Sigmoid colon (tissue), 7 donors: Measurements from ENCODE around the gene FRY. TPM values are rescaled to one million over a fixed set of nuclear protein-coding genes. Genes with fewer than 3 reads are reported as not detected.
A peak's percentile ranks its signal among the peaks of the same experiment; 100 is the strongest.

Experiments
- DNase-seq: peaks from one replicate; pipeline ENCODE4 v3.0.0-alpha.2; 2019
- H3K27ac ChIP-seq, 4 donors: fragments of 200-600 bp; sonication (generic); one replicate each; pipeline ENCODE4 v1.5.1; 2016 to 2019; ENCODE audit warnings: mild to moderate bottlenecking in 1 of 4
- H3K27me3 ChIP-seq, 3 donors: fragments of 200-600 bp; sonication (generic); one replicate each; pipeline ENCODE4 v1.5.1; 2019; ENCODE audit warnings: mild to moderate bottlenecking in 1 of 3
- H3K36me3 ChIP-seq, 4 donors: fragments of 200-600 bp; sonication (generic); one replicate each; pipeline ENCODE4 v1.5.1; 2016 to 2019
- H3K4me1 ChIP-seq, 4 donors: fragments of 200-600 bp; sonication (generic); one replicate each; pipeline ENCODE4 v1.5.1; 2017 to 2019
- H3K4me3 ChIP-seq, 4 donors: fragments of 200-600 bp; sonication (generic); one replicate each; pipeline ENCODE4 v1.5.1; 2017 to 2019; ENCODE audit warnings: mild to moderate bottlenecking in 2 of 4, moderate library complexity in 1 of 4
- H3K9me3 ChIP-seq, 4 donors: fragments of 200-600 bp in 3 of 4; sonication (generic) in 3 of 4; one replicate each; pipeline versions ENCODE4 v1.5.1 to v1.6.1; 2013 to 2019
- CTCF ChIP-seq, 4 experiments: fragments of 450-650 bp in 3 of 4; fragments of 200-600 bp in 1 of 4; IDR thresholded peaks; one replicate each; pipeline ENCODE4 v1.5.1; 2016 to 2019; ENCODE audit warnings: antibody characterized with exemption in 4 of 4, mild to moderate bottlenecking in 3 of 4, moderate library complexity in 2 of 4
- EP300 ChIP-seq, 4 donors: sonication (generic); formaldehyde crosslinking; IDR thresholded peaks; one replicate each; pipeline ENCODE4 v1.6.1; 2017; ENCODE audit warnings: antibody characterized with exemption in 4 of 4
- POLR2A ChIP-seq, 2 donors: fragments of 450-650 bp; IDR thresholded peaks; one replicate each; pipeline ENCODE4 v1.6.1; 2016; ENCODE audit warnings: antibody characterized with exemption in 2 of 2, mild to moderate bottlenecking in 2 of 2, moderate library complexity in 2 of 2
- POLR2AphosphoS5 ChIP-seq, 4 donors: sonication (generic); formaldehyde crosslinking; IDR thresholded peaks; one replicate each; pipeline ENCODE4 v1.6.1; 2017; ENCODE audit warnings: antibody characterized with exemption in 4 of 4
- WGBS, 2 donors: extraction: QIAGEN DNeasy Blood & Tissue Kit; methylation state at CpG; one replicate each; pipeline ENCODE4 v1.1.7; 2013; 5-methylcytosine and 5-hydroxymethylcytosine counted together
- intact Hi-C: fragments of 100-400 bp; cut with DNase I; formaldehyde crosslinking; loops from one replicate; pipeline ENCODE4 v1.15.1; 2023
- polyA plus RNA-seq, 3 donors: library from polyadenylated mRNA; stranded (reverse); fragments of 200-250 nt; gene quantifications; one replicate each; pipeline ENCODE4 v1.2.3, GENCODE V29; 2013
- total RNA-seq, 4 donors: library from RNA; depleted of rRNA; stranded (reverse); fragments of >200 nt; gene quantifications; one replicate each; pipeline ENCODE4 v1.1.0, GENCODE V29; 2016
- donor health status: healthy with polysubstance abuse.
- donor health status: Bipolar disorder and iron deficiency.
- donor health status: healthy.

The FRY gene
- total and polyA plus RNA-seq, 7 donors = 1.4 to 118 (median 26.7) TPM

DNA sequence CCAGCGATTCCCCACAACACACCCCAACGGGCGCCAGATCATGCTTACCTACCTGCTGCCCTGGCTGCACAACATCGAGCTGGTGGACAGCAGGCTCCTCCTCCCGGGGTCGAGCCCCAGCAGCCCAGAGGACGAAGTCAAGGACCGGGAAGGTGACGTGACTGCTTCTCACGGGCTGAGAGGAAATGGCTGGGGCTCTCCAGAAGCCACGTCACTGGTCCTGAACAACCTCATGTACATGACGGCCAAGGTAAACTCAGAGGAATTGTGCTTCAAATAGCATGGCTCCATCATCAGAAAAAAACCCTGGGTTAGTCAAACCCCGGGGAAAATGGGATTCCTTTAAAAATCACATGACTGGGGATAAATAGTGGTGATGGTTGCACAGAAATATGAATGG is 177.3 kb downstream of the FRY start:
- 90 to 91% methylated on average over 13 of the region's 13 CpGs for WGBS, 2 donors
- H3K4me1 ChIP-seq = peaks cover 0 to 74% (median 55%) of the 10 kb centered on the region in 4 donors
- peak overlapping the region in 1 of 4 donors; percentile 85 for H3K27ac ChIP-seq
- no peaks in the 10 kb centered on the region for H3K9me3 ChIP-seq
- TF ChIP-seq POLR2AphosphoS5 (IDR thresholded peaks at IDR 0.05) (no peak), POLR2A (IDR thresholded peaks at IDR 0.05) (no peak), CTCF (IDR thresholded peaks at IDR 0.05) (no peak), EP300 (IDR thresholded peaks at IDR 0.05) (no peak)
- H3K27me3 ChIP-seq = no peaks in the 10 kb centered on the region
- H3K4me3 ChIP-seq = no peak overlapping the region
- intact Hi-C loops = no loop called here
- H3K36me3 ChIP-seq = peaks cover 0 to 8% (median 2%) of the 10 kb centered on the region in 4 donors
- DNase-seq = no peak

GRCh38 chr13:32209652-32210051 is 178.1 kb downstream of the FRY start:
- no peaks in the 10 kb centered on the region for H3K27me3 ChIP-seq
- H3K36me3 ChIP-seq = peaks cover 0 to 8% (median 2%) of the 10 kb centered on the region in 4 donors
- WGBS, 2 donors = 94% methylated on average over 2 of the region's 2 CpGs
- TF ChIP-seq POLR2AphosphoS5 (IDR thresholded peaks at IDR 0.05) (peak in 1 of 4 donors; percentile 4), EP300 (IDR thresholded peaks at IDR 0.05) (no peak)
- no peaks in the 10 kb centered on the region for H3K9me3 ChIP-seq
- intact Hi-C loops = loop anchor here (5.0 kb wide), 1 partner anchor 47 kb away; no protein-coding TSS in a partner anchor
- no peak overlapping the region for H3K4me3 ChIP-seq
- H3K27ac ChIP-seq = peak overlapping the region in 2 of 4 donors; percentile 70 to 85
- no peak for DNase-seq
- H3K4me1 ChIP-seq = peaks cover 0 to 74% (median 55%) of the 10 kb centered on the region in 4 donors

GRCh38 chr13:32210101-32210500 is 178.5 kb downstream of the FRY start:
- TF ChIP-seq CTCF (IDR thresholded peaks at IDR 0.05) = no peak
- TF ChIP-seq POLR2A (IDR thresholded peaks at IDR 0.05) = no peak
- TF ChIP-seq POLR2AphosphoS5 (IDR thresholded peaks at IDR 0.05) = no peak
- no peak for DNase-seq
- no peaks in the 10 kb centered on the region for H3K27me3 ChIP-seq
- peaks cover 0 to 8% (median 2%) of the 10 kb centered on the region in 4 donors for H3K36me3 ChIP-seq
- H3K27ac ChIP-seq = peak overlapping the region in 2 of 4 donors; percentile 70 to 85
- H3K4me3 ChIP-seq = no peak overlapping the region
- intact Hi-C loops = loop anchor here (5.0 kb wide), 1 partner anchor 48 kb away; no protein-coding TSS in a partner anchor
- H3K9me3 ChIP-seq = no peaks in the 10 kb centered on the region
- peaks cover 0 to 74% (median 55%) of the 10 kb centered on the region in 4 donors for H3K4me1 ChIP-seq

DNA sequence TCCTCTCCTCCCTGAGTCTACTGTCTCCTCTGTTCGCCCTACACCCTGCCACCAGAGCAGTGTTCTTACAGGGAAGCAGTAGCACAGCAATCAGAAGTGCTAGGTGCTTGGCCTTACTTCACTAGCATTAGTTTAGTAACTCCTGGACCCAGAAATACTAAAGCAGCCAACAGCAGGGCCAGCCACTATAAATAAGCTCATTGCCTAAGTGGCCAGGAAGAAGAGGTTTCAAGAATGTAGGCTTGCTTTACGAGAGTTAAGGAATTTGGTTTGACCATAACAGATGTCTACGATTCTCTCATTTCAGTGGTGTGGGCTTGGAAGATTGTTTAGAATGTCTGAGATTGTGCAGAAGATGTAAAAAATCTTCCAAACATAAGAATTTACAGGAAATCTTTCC is 180.2 kb downstream of the FRY start:
- Histone ChIP-seq H3K4me3 (no peak overlapping the region), H3K27ac (peak overlapping the region; percentile 22 to 85 (median 67)), H3K36me3 (peaks cover 0 to 20% (median 2%) of the 10 kb centered on the region in 4 donors), H3K27me3 (no peaks in the 10 kb centered on the region), H3K4me1 (peaks cover 0 to 57% (median 40%) of the 10 kb centered on the region in 4 donors), H3K9me3 (no peaks in the 10 kb centered on the region)
- WGBS, 2 donors = 79 to 83% methylated on average over 3 of the region's 3 CpGs
- peak; percentile 74 for DNase-seq
- intact Hi-C loops = loop anchor here (5.0 kb wide), 1 partner anchor 50 kb away; no protein-coding TSS in a partner anchor
- peak in 1 of 4 donors; percentile 26 for TF ChIP-seq EP300 (IDR thresholded peaks at IDR 0.05)
- no peak for TF ChIP-seq POLR2A (IDR thresholded peaks at IDR 0.05)
- TF ChIP-seq POLR2AphosphoS5 (IDR thresholded peaks at IDR 0.05) = peak in 3 of 4 donors; percentile 52 to 57 (median 53)
- TF ChIP-seq CTCF (IDR thresholded peaks at IDR 0.05) = no peak

GRCh38 chr13:32212421-32212820 is 180.8 kb downstream of the FRY start:
- Histone ChIP-seq H3K4me1 (peaks cover 0 to 51% (median 39%) of the 10 kb centered on the region in 4 donors), H3K36me3 (peaks cover 0 to 20% (median 2%) of the 10 kb centered on the region in 4 donors), H3K27ac (peak overlapping the region; percentile 22 to 85 (median 67)), H3K27me3 (no peaks in the 10 kb centered on the region), H3K4me3 (no peak overlapping the region), H3K9me3 (no peaks in the 10 kb centered on the region)
- TF ChIP-seq CTCF (IDR thresholded peaks at IDR 0.05) (no peak), POLR2AphosphoS5 (IDR thresholded peaks at IDR 0.05) (no peak), EP300 (IDR thresholded peaks at IDR 0.05) (no peak), POLR2A (IDR thresholded peaks at IDR 0.05) (no peak)
- no peak for DNase-seq
- WGBS, 2 donors = 64 to 78% methylated on average over 3 of the region's 3 CpGs
- intact Hi-C loops = loop anchor here (5.0 kb wide), 1 partner anchor 50 kb away; no protein-coding TSS in a partner anchor
